ENCODE results near the gene GEMIN4.

The GEMIN4 gene

GRCh38 chr17:731644-732066 is 20.4 kb downstream of the GEMIN4 start:
- no peak for DNase-seq (ENCODE audit: extremely low spot score)
- POLR2A ChIA-PET = no interaction called here
- CTCF ChIA-PET = interaction anchor here (1.0 to 1.2 kb wide), 4 partner anchors 8 to 19 kb away, joined by 3 to 6 read pairs (median 4); no protein-coding TSS in a partner anchor
- TF ChIP-seq CTCF (IDR thresholded peaks at IDR 0.05; ENCODE audit: control extremely low read depth, extremely low read depth, low read depth, missing control alignments) = no peak

GRCh38 chr17:728911-729310 is 23.2 kb downstream of the GEMIN4 start:
- TF ChIP-seq CTCF (IDR thresholded peaks at IDR 0.05; ENCODE audit: control extremely low read depth, extremely low read depth, low read depth, missing control alignments) = no peak
- POLR2A ChIA-PET = no interaction called here
- DNase-seq (ENCODE audit: extremely low spot score) = no peak
- CTCF ChIA-PET = interaction anchor here (0.9 to 3.2 kb wide), 2 partner anchors 14 to 29 kb away, joined by 3 to 12 read pairs; partner anchors contain the start of gene VPS53

GRCh38 chr17:726271-726919 is 25.7 kb downstream of the GEMIN4 start:
- CTCF ChIA-PET = no interaction called here
- POLR2A ChIA-PET = interaction anchor here (0.9 kb wide), 1 partner anchor 13 kb away, joined by 8 read pairs; no protein-coding TSS in a partner anchor
- DNase-seq (ENCODE audit: extremely low spot score) = no peak
- TF ChIP-seq CTCF (IDR thresholded peaks at IDR 0.05; ENCODE audit: control extremely low read depth, extremely low read depth, low read depth, missing control alignments) = no peak

- DNase-seq (ENCODE audit: extremely low spot score) = no peak
- POLR2A ChIA-PET = no interaction called here
- CTCF ChIA-PET = no interaction called here
- TF ChIP-seq CTCF (IDR thresholded peaks at IDR 0.05; ENCODE audit: control extremely low read depth, extremely low read depth, low read depth, missing control alignments) = no peak
Observed at GRCh38 chr17:725746-726145, 26.3 kb downstream of the GEMIN4 start.

GRCh38 chr17:725084-725483 is 27.0 kb downstream of the GEMIN4 start:
- no peak for DNase-seq (ENCODE audit: extremely low spot score)
- CTCF ChIA-PET = no interaction called here
- TF ChIP-seq CTCF (IDR thresholded peaks at IDR 0.05; ENCODE audit: control extremely low read depth, extremely low read depth, low read depth, missing control alignments) = no peak
- POLR2A ChIA-PET = no interaction called here

GRCh38 chr17:721540-721937 is 30.5 kb downstream of the GEMIN4 start:
- POLR2A ChIA-PET = no interaction called here
- CTCF ChIA-PET = interaction anchor here (1.9 kb wide), 1 partner anchor 10 kb away, joined by 6 read pairs; no protein-coding TSS in a partner anchor
- no peak for TF ChIP-seq CTCF (IDR thresholded peaks at IDR 0.05; ENCODE audit: control extremely low read depth, extremely low read depth, low read depth, missing control alignments)
- DNase-seq (ENCODE audit: extremely low spot score) = no peak
